K562 (cell line): ENCODE measurements around the gene TIGD1. TPM values are rescaled to one million over a fixed set of nuclear protein-coding genes. Genes with fewer than 3 reads are reported as not detected.

ENCODE experiments used
- CTCFL ChIP-seq: IDR thresholded peaks from 2 replicates; pipeline ENCODE4 v1.6.1; 2011; ENCODE audit warnings: borderline replicate concordance, low read depth, mild to moderate bottlenecking, moderate library complexity, low read length; ENCODE audit not compliant: insufficient read depth, poor library complexity, severe bottlenecking
- CXXC5 ChIP-seq: fragments of 250-450 bp; sonication (Bioruptor Pico); IDR thresholded peaks from 2 replicates; pipeline ENCODE4 v1.8.0; 2022; ENCODE audit warnings: inconsistent platforms, mild to moderate bottlenecking, moderate library complexity
- HBP1 ChIP-seq: fragments of 450-650 bp; formaldehyde crosslinking; IDR thresholded peaks from 2 replicates; pipeline ENCODE4 v1.4.0; 2022; ENCODE audit warnings: missing genetic modification characterization
- TAL1 ChIP-seq: fragments of 450-650 bp; IDR thresholded peaks from 2 replicates; pipeline ENCODE4 v1.6.1; 2016; ENCODE audit warnings: mild to moderate bottlenecking
- THAP12 ChIP-seq: fragments of 250-450 bp; sonication (Bioruptor Pico); IDR thresholded peaks from 2 replicates; pipeline ENCODE4 v1.9.0; 2021; ENCODE audit warnings: mild to moderate bottlenecking, inconsistent platforms
- polyA plus RNA-seq, 8 experiments: library from polyadenylated mRNA; depleted of rRNA in 4 of 8; stranded (reverse) in 5 of 8; unstranded in 3 of 8; fragments of >200 nt; fragmentation: Nextera tagmentation in 2 of 8; fragmentation: Illumina TruSeq in 1 of 8; extraction: Ambion mirVana in 2 of 8; extraction: Trizol in 1 of 8; gene quantifications; 2 replicates each; pipeline versions ENCODE4 v1.2.1 to v1.2.3, GENCODE V29; 2011 to 2014; ENCODE audit warnings: inconsistent platforms in 1 of 8, missing spikeins in 1 of 8
- total RNA-seq, 7 experiments: library from RNA; depleted of rRNA in 6 of 7; stranded (reverse); fragments of >200 nt in 6 of 7; fragmentation: Illumina TruSeq in 2 of 7; extraction: Trizol in 2 of 7; gene quantifications; 2 replicates each; pipeline versions ENCODE4 v1.2.1 to v1.2.3, GENCODE V29; 2011 to 2021; ENCODE audit warnings: low replicate concordance in 1 of 7

TIGD1 gene
- total and polyA plus RNA-seq, 9 of the 15 experiments (the other 6 are each of a cell fraction or from before 2014, with no cell fraction given) = 2.0 to 10.1 (median 6.6) TPM

GRCh38 chr2:232523682-232524597, 26.4 kb downstream of the TIGD1 start (continued):
- TF ChIP-seq CTCFL (peak; percentile 22), CXXC5 (CRISPR knock-in tag) (0 out of 2 replicates have a peak, but pooled peaks have one; percentile 25), TAL1 (no peak), HBP1 (CRISPR knock-in tag) (no peak), THAP12 (no peak)
